Breast epithelium (tissue), 4 donors: ENCODE measurements around the gene BPIFA3. TPM values are rescaled to one million over a fixed set of nuclear protein-coding genes. Genes with fewer than 3 reads are reported as not detected.

Experiments
- DNase-seq, 2 donors: peaks; one replicate each; pipeline ENCODE4 v3.0.0-alpha.2; 2019; ENCODE audit warnings: low spot score in 2 of 2
- H3K27ac ChIP-seq, 2 donors: fragments of 200-600 bp; sonication (generic) in 1 of 2; one replicate each; pipeline ENCODE4 v1.5.1; 2016 to 2019; ENCODE audit warnings: mild to moderate bottlenecking in 1 of 2
- H3K27me3 ChIP-seq, 2 donors: fragments of 200-600 bp; sonication (generic) in 1 of 2; one replicate each; pipeline versions ENCODE4 v1.5.1 to v1.6.0; 2017 to 2019; ENCODE audit warnings: control low read depth in 1 of 2, mild to moderate bottlenecking in 1 of 2
- H3K36me3 ChIP-seq: fragments of 200-600 bp; one replicate; pipeline ENCODE4 v1.5.1; 2019
- H3K4me1 ChIP-seq, 2 donors: fragments of 200-600 bp; sonication (generic); one replicate each; pipeline ENCODE4 v1.5.1; 2016 to 2019; ENCODE audit warnings: control low read depth in 1 of 2
- H3K4me3 ChIP-seq, 3 donors: fragments of 200-600 bp; sonication (generic); 1 replicate in 2 of 3; 2 replicates in 1 of 3; pipeline ENCODE4 v1.5.1; 2016 to 2019; ENCODE audit warnings: mild to moderate bottlenecking in 3 of 3, moderate library complexity in 2 of 3
- H3K9me3 ChIP-seq, 2 donors: fragments of 200-600 bp; sonication (generic) in 1 of 2; one replicate each; pipeline ENCODE4 v1.5.1; 2016 to 2019; ENCODE audit warnings: control low read depth in 1 of 2
- CTCF ChIP-seq, 3 donors: fragments of 450-650 bp; IDR thresholded peaks; one replicate each; pipeline ENCODE4 v1.5.1; 2016 to 2017; ENCODE audit warnings: antibody characterized with exemption in 3 of 3, mild to moderate bottlenecking in 3 of 3, moderate library complexity in 3 of 3
- POLR2A ChIP-seq: fragments of 450-650 bp; IDR thresholded peaks from one replicate; pipeline ENCODE4 v1.6.1; 2016; ENCODE audit warnings: antibody characterized with exemption, mild to moderate bottlenecking, moderate library complexity
- POLR2AphosphoS5 ChIP-seq, 3 donors: sonication (generic); formaldehyde crosslinking; IDR thresholded peaks; one replicate each; pipeline ENCODE4 v1.6.1; 2017; ENCODE audit warnings: antibody characterized with exemption in 3 of 3
- intact Hi-C: fragments of 100-400 bp; cut with DNase I; formaldehyde crosslinking; loops from one replicate; pipeline ENCODE4 v1.15.1; 2023; ENCODE audit warnings: low total_unique reads
- total RNA-seq, 3 donors: library from RNA; depleted of rRNA; stranded (reverse); fragments of >200 nt; gene quantifications; one replicate each; pipeline ENCODE4 v1.1.0, GENCODE V29; 2016

BPIFA3 gene
- total RNA-seq, 3 donors from 2014 or later: not detected

- no peak overlapping the region for H3K27ac ChIP-seq
- H3K36me3 ChIP-seq: no peaks in the 10 kb centered on the region
- DNase-seq: no peak
- H3K27me3 ChIP-seq: peaks cover 0 to 27% of the 10 kb centered on the region in 2 donors
- no peak for TF ChIP-seq POLR2AphosphoS5 (IDR thresholded peaks at IDR 0.05)
- TF ChIP-seq POLR2A: no peak
- no peak for TF ChIP-seq CTCF (IDR thresholded peaks at IDR 0.05)
- H3K9me3 ChIP-seq: no peaks in the 10 kb centered on the region
- no peaks in the 10 kb centered on the region for H3K4me1 ChIP-seq
- H3K4me3 ChIP-seq: no peak overlapping the region
- intact Hi-C loops: no loop called here
Measured at GRCh38 chr20:33267701-33268100, 50.5 kb downstream of the BPIFA3 start.

- no peak overlapping the region for H3K4me3 ChIP-seq
- intact Hi-C loops: no loop called here
- H3K36me3 ChIP-seq: no peaks in the 10 kb centered on the region
- H3K4me1 ChIP-seq: no peaks in the 10 kb centered on the region
- peaks cover 0 to 10% of the 10 kb centered on the region in 2 donors for H3K27me3 ChIP-seq
- no peaks in the 10 kb centered on the region for H3K9me3 ChIP-seq
- TF ChIP-seq POLR2AphosphoS5 (IDR thresholded peaks at IDR 0.05): no peak
- TF ChIP-seq CTCF (IDR thresholded peaks at IDR 0.05): no peak
- TF ChIP-seq POLR2A: no peak
- H3K27ac ChIP-seq: no peak overlapping the region
- DNase-seq: no peak
Measured at GRCh38 chr20:33272155-33272873, 55.2 kb downstream of the BPIFA3 start.

GRCh38 chr20:33273117-33273851 lies 56.1 kb downstream of the BPIFA3 start:
- no peak for DNase-seq

GRCh38 chr20:33275215-33275614 lies 58.1 kb downstream of the BPIFA3 start:
- Histone ChIP-seq H3K4me3 (no peak overlapping the region), H3K27ac (no peak overlapping the region), H3K9me3 (no peaks in the 10 kb centered on the region), H3K27me3 (no peaks in the 10 kb centered on the region), H3K4me1 (no peaks in the 10 kb centered on the region), H3K36me3 (no peaks in the 10 kb centered on the region)
- no peak for DNase-seq
- intact Hi-C loops: no loop called here
- TF ChIP-seq POLR2A (no peak), POLR2AphosphoS5 (IDR thresholded peaks at IDR 0.05) (no peak), CTCF (IDR thresholded peaks at IDR 0.05) (no peak)

More at GRCh38 chr20:33273117-33273851, 56.1 kb downstream of the BPIFA3 start:
- no peaks in the 10 kb centered on the region for H3K4me1 ChIP-seq
- no peaks in the 10 kb centered on the region for H3K9me3 ChIP-seq
- TF ChIP-seq CTCF (IDR thresholded peaks at IDR 0.05) (no peak), POLR2A (no peak), POLR2AphosphoS5 (IDR thresholded peaks at IDR 0.05) (no peak)
- no peaks in the 10 kb centered on the region for H3K36me3 ChIP-seq
- H3K27ac ChIP-seq: no peak overlapping the region
- intact Hi-C loops: no loop called here
- peaks cover 0 to under 1% of the 10 kb centered on the region in 2 donors for H3K27me3 ChIP-seq
- no peak overlapping the region for H3K4me3 ChIP-seq

GRCh38 chr20:33275871-33276270 lies 58.7 kb downstream of the BPIFA3 start:
- H3K27me3 ChIP-seq: no peaks in the 10 kb centered on the region

More at GRCh38 chr20:33275871-33276270, 58.7 kb downstream of the BPIFA3 start:
- no peaks in the 10 kb centered on the region for H3K4me1 ChIP-seq
- no peak for DNase-seq
- no peak overlapping the region for H3K4me3 ChIP-seq
- intact Hi-C loops: no loop called here
- H3K27ac ChIP-seq: no peak overlapping the region
- TF ChIP-seq POLR2AphosphoS5 (IDR thresholded peaks at IDR 0.05): no peak
- TF ChIP-seq CTCF (IDR thresholded peaks at IDR 0.05): no peak
- TF ChIP-seq POLR2A: no peak
- no peaks in the 10 kb centered on the region for H3K36me3 ChIP-seq
- no peaks in the 10 kb centered on the region for H3K9me3 ChIP-seq
